Activated T-cell treated with anti-CD3 and anti-CD28 coated beads for 4 hours (primary cell): ENCODE results near the gene DNAH2.

ENCODE experiments used
- DNase-seq: peaks from one replicate; pipeline ENCODE4 v3.0.0-alpha.2; 2020

DNAH2 gene

GRCh38 chr17:7825206-7825990 lies 107.9 kb downstream of the DNAH2 start:
- no peak for DNase-seq

GRCh38 chr17:7830616-7831015 lies 113.1 kb downstream of the DNAH2 start:
- DNase-seq: no peak

- no peak for DNase-seq
These were observed 113.7 kb downstream of the DNAH2 start for GRCh38 chr17:7831233-7831632.

- no peak for DNase-seq
These were observed 114.9 kb downstream of the DNAH2 start for GRCh38 chr17:7832431-7832830.

GRCh38 chr17:7833011-7833794 lies 115.7 kb downstream of the DNAH2 start:
- no peak for DNase-seq

- peak; percentile 77 for DNase-seq
These were observed 116.4 kb downstream of the DNAH2 start, which contains the start of gene KDM6B for GRCh38 chr17:7833795-7834541. TSS of gene KDM6B (plus strand) at chr17:7834217. CDS start at chr17:7845555, 11,338 bp downstream.

GRCh38 chr17:7834542-7834956 lies 117.0 kb downstream of the DNAH2 start:
- DNase-seq: no peak

GRCh38 chr17:7834957-7835813 lies 117.6 kb downstream of the DNAH2 start:
- DNase-seq: peak; percentile 84

- DNase-seq: no peak
These were observed 118.5 kb downstream of the DNAH2 start for GRCh38 chr17:7835814-7836595.

GRCh38 chr17:7836596-7837407 lies 119.3 kb downstream of the DNAH2 start:
- no peak for DNase-seq

- DNase-seq: no peak
These were observed 120.0 kb downstream of the DNAH2 start for GRCh38 chr17:7837408-7838088.

GRCh38 chr17:7838090-7839075 lies 120.8 kb downstream of the DNAH2 start:
- no peak for DNase-seq

- no peak for DNase-seq
These were observed 121.8 kb downstream of the DNAH2 start for GRCh38 chr17:7839190-7839875.

GRCh38 chr17:7839876-7840261 lies 122.3 kb downstream of the DNAH2 start:
- no peak for DNase-seq

- DNase-seq: no peak
These were observed 122.9 kb downstream of the DNAH2 start for GRCh38 chr17:7840441-7840840.

GRCh38 chr17:7840875-7841274 lies 123.3 kb downstream of the DNAH2 start:
- DNase-seq: no peak

GRCh38 chr17:7841396-7841914 lies 123.9 kb downstream of the DNAH2 start:
- peak; percentile 95 for DNase-seq

- DNase-seq: peak; percentile 85
These were observed 124.4 kb downstream of the DNAH2 start for GRCh38 chr17:7841915-7842379.
